Endodermal cell (in vitro differentiated cells): ENCODE measurements around the gene MAN2B2. TPM values are rescaled to one million over a fixed set of nuclear protein-coding genes. Genes with fewer than 3 reads are reported as not detected.

ENCODE experiments used
- DNase-seq: peaks from one replicate; pipeline ENCODE4 v3.0.0-alpha.2; 2017
- H3K27ac ChIP-seq: 2 replicates; pipeline ENCODE4 v1.5.1; 2013; ENCODE audit warnings: mild to moderate bottlenecking, low read depth, low read length, moderate library complexity
- H3K27me3 ChIP-seq: 2 replicates; pipeline ENCODE4 v1.6.1; 2013; ENCODE audit warnings: mild to moderate bottlenecking, low read length, moderate library complexity; ENCODE audit not compliant: insufficient read depth, control insufficient read depth, poor library complexity, severe bottlenecking
- H3K36me3 ChIP-seq: 2 replicates; pipeline ENCODE4 v1.7.0; 2013; ENCODE audit warnings: mild to moderate bottlenecking, low read length, moderate library complexity; ENCODE audit not compliant: control insufficient read depth, insufficient read depth
- H3K4me1 ChIP-seq: one replicate; pipeline ENCODE4 v1.7.0; 2013; ENCODE audit warnings: low read length; ENCODE audit not compliant: control insufficient read depth, insufficient read depth
- H3K4me3 ChIP-seq: 2 replicates; pipeline ENCODE4 v1.5.1; 2013; ENCODE audit warnings: mild to moderate bottlenecking, low read length, moderate library complexity
- H3K9ac ChIP-seq: 2 replicates; pipeline ENCODE4 v1.6.1; 2013; ENCODE audit warnings: mild to moderate bottlenecking, low read length, moderate library complexity; ENCODE audit not compliant: poor library complexity, severe bottlenecking; ENCODE audit errors: extremely low read depth
- H3K9me3 ChIP-seq: 2 replicates; pipeline ENCODE4 v1.6.1; 2013; ENCODE audit warnings: mild to moderate bottlenecking, low read length, moderate library complexity; ENCODE audit not compliant: control insufficient read depth
- H3K27ac Mint-ChIP-seq: 2 replicates; pipeline ENCODE4 v1.8.0; 2020; ENCODE audit warnings: mixed read lengths
- H3K27me3 Mint-ChIP-seq: 2 replicates; pipeline ENCODE4 v1.8.0; 2021; ENCODE audit warnings: mild to moderate bottlenecking, mixed read lengths; ENCODE audit not compliant: insufficient read depth
- H3K36me3 Mint-ChIP-seq: 2 replicates; pipeline ENCODE4 v1.8.0; 2020; ENCODE audit warnings: low read depth, mixed read lengths
- H3K4me1 Mint-ChIP-seq: 2 replicates; pipeline ENCODE4 v1.8.0; 2020; ENCODE audit warnings: mixed read lengths
- H3K4me3 Mint-ChIP-seq: 2 replicates; pipeline ENCODE4 v1.8.0; 2020; ENCODE audit warnings: mild to moderate bottlenecking, moderate library complexity, mixed read lengths
- H3K9me3 Mint-ChIP-seq: 2 replicates; pipeline ENCODE4 v1.8.0; 2020; ENCODE audit warnings: mild to moderate bottlenecking, mixed read lengths
- WGBS, 2 experiments: methylation state at CpG; one replicate each; pipeline versions ENCODE4 v1.1.5 to v1.1.7; 2013; ENCODE audit warnings: missing lambda C conversion rate in 2 of 2, mixed read lengths in 1 of 2; ENCODE audit not compliant: insufficient coverage in 1 of 2, insufficient read length in 1 of 2; 5-methylcytosine and 5-hydroxymethylcytosine counted together
- total RNA-seq, 2 donors: library from RNA; stranded (reverse); fragmentation: NEBNext Ultra II Directional in 1 of 2; extraction: Animal tissue kit (Norgen Biotek cat#: 25700) in 1 of 2; gene quantifications; 2 replicates in 1 of 2; 3 replicates in 1 of 2; pipeline ENCODE4 v1.2.1, GENCODE V29; 2021
- TF ChIP-seq, protein P1 (sequence below): fragments of 200-600 bp; sonication (generic); conservative IDR thresholded peaks from 2 replicates; pipeline ENCODE4 v1.5.0; 2021; ENCODE audit warnings: antibody characterized with exemption, mild to moderate bottlenecking

MAN2B2 gene
- total RNA-seq, 2 donors from 2014 or later, result 13.3 to 20.8 TPM

DNA sequence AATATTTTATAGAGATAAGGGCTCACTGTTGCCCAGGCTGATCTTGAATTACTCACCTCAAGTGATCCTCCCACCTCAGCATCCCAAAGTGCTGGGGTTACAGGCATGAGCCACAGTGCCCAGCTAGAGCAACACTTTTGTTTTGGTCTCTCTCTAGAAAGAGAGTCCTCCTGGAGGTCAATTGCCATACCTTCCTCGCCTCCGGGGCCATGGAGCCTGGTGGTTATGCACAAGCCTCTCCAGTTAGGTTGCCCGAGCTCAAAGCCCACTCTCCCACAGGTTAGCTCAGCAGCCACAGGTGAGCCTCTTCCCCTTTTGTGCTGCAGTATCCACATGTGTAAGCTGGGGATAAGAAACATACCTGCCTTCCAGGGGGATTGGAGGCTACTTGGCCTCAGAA is 24.2 kb upstream of the MAN2B2 start:
- H3K4me3 ChIP-seq, result no peak overlapping the region
- H3K4me3 Mint-ChIP-seq, result no peak overlapping the region
- H3K27me3 Mint-ChIP-seq, result peaks cover 48% of the 10 kb centered on the region
- peaks cover 12% of the 10 kb centered on the region for H3K9me3 ChIP-seq
- H3K27ac Mint-ChIP-seq, result no peak overlapping the region
- TF ChIP-seq, protein P1, sequence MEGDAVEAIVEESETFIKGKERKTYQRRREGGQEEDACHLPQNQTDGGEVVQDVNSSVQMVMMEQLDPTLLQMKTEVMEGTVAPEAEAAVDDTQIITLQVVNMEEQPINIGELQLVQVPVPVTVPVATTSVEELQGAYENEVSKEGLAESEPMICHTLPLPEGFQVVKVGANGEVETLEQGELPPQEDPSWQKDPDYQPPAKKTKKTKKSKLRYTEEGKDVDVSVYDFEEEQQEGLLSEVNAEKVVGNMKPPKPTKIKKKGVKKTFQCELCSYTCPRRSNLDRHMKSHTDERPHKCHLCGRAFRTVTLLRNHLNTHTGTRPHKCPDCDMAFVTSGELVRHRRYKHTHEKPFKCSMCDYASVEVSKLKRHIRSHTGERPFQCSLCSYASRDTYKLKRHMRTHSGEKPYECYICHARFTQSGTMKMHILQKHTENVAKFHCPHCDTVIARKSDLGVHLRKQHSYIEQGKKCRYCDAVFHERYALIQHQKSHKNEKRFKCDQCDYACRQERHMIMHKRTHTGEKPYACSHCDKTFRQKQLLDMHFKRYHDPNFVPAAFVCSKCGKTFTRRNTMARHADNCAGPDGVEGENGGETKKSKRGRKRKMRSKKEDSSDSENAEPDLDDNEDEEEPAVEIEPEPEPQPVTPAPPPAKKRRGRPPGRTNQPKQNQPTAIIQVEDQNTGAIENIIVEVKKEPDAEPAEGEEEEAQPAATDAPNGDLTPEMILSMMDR, result no peak
- peaks cover 12% of the 10 kb centered on the region for H3K9me3 Mint-ChIP-seq
- H3K4me1 ChIP-seq, result no peaks in the 10 kb centered on the region
- H3K4me1 Mint-ChIP-seq, result no peaks in the 10 kb centered on the region
- no peaks in the 10 kb centered on the region for H3K36me3 Mint-ChIP-seq
- H3K9ac ChIP-seq, result no peak overlapping the region
- DNase-seq, result no peak
- 93% methylated on average over 3 of the region's 3 CpGs; no CpG with 5 or more reads in 1 of the 2 experiments for WGBS, 2 experiments
- peaks cover 15% of the 10 kb centered on the region for H3K27me3 ChIP-seq
- H3K36me3 ChIP-seq, result no peaks in the 10 kb centered on the region
- no peak overlapping the region for H3K27ac ChIP-seq

DNA sequence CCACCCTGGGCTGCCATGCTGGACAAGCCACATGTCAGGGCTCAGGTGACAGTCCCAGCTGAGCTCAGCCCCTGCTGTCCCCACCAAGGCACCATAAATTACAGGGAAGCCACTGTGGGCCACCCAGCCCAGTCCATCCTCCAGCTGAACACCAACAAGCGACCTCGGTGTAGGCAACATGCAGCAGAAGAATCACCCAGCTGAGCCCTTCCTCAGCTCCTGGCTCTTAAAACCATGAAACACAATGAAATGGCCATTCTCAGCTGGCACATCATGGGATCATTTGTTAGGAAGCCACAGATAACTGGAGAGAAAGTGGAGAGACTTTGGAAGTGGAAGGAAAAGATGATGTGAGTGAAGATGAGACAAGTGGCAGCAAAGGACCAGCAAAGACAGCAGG is 23.3 kb upstream of the MAN2B2 start:
- Histone ChIP-seq H3K9me3 (peaks cover 12% of the 10 kb centered on the region), H3K36me3 (no peaks in the 10 kb centered on the region), H3K4me3 (no peak overlapping the region), H3K27ac (no peak overlapping the region), H3K9ac (no peak overlapping the region), H3K27me3 (peaks cover 24% of the 10 kb centered on the region), H3K4me1 (no peaks in the 10 kb centered on the region)
- H3K36me3 Mint-ChIP-seq, result no peaks in the 10 kb centered on the region
- DNase-seq, result no peak
- H3K27ac Mint-ChIP-seq, result no peak overlapping the region
- H3K9me3 Mint-ChIP-seq, result peaks cover 12% of the 10 kb centered on the region
- 93 to 100% methylated on average over 2 of the region's 2 CpGs for WGBS, 2 experiments
- TF ChIP-seq, protein P1, result no peak
- H3K4me3 Mint-ChIP-seq, result no peak overlapping the region
- peaks cover 57% of the 10 kb centered on the region for H3K27me3 Mint-ChIP-seq
- H3K4me1 Mint-ChIP-seq, result no peaks in the 10 kb centered on the region

DNA sequence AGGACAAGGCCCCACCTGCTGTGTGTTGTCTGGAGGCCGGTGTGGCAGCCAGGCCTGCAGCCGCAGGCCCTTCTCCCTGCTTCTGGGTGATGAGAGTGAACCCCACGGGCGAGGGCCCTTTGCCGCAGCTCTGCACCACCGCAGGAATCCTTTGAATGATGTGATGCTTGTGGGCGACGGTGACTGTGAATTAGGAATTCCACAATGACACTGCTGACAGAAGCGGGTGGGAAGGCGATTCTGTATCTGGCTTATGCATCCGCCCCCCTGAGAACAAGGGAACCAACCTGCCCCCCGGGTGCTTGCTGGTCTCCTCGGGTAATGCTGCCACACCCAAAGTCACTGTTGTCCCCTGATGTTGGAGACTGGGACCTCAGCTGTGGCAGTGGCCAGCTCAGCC is 19.5 kb upstream of the MAN2B2 start:
- H3K36me3 ChIP-seq, result no peaks in the 10 kb centered on the region
- peaks cover 80% of the 10 kb centered on the region for H3K27me3 Mint-ChIP-seq
- no peak overlapping the region for H3K27ac Mint-ChIP-seq
- H3K9me3 Mint-ChIP-seq, result peaks cover 12% of the 10 kb centered on the region
- TF ChIP-seq, protein P1, result no peak
- no peaks in the 10 kb centered on the region for H3K4me1 Mint-ChIP-seq
- H3K9ac ChIP-seq, result no peak overlapping the region
- H3K27ac ChIP-seq, result no peak overlapping the region
- H3K4me3 Mint-ChIP-seq, result no peak overlapping the region
- 79 to 85% methylated on average over 11 to 13 of the region's 13 CpGs for WGBS, 2 experiments
- peaks cover 62% of the 10 kb centered on the region for H3K27me3 ChIP-seq
- H3K4me1 ChIP-seq, result no peaks in the 10 kb centered on the region
- no peak for DNase-seq
- no peaks in the 10 kb centered on the region for H3K36me3 Mint-ChIP-seq
- H3K9me3 ChIP-seq, result peaks cover 12% of the 10 kb centered on the region
- H3K4me3 ChIP-seq, result no peak overlapping the region
